Spleen (tissue), 11 donors: ENCODE measurements around the gene TRABD2B. TPM values are rescaled to one million over a fixed set of nuclear protein-coding genes. Genes with fewer than 3 reads are reported as not detected.

Experiments
- DNase-seq: peaks from one replicate; pipeline ENCODE4 v3.0.0-alpha.2; 2020
- H3K27ac ChIP-seq, 8 donors: fragments of 200-600 bp; sonication (generic) in 7 of 8; 1 replicate in 4 of 8; 2 replicates in 4 of 8; pipeline versions ENCODE4 v1.5.0 to v1.8.0; 2016 to 2021; ENCODE audit warnings: inconsistent platforms in 4 of 8, mild to moderate bottlenecking in 4 of 8, moderate library complexity in 1 of 8
- H3K27me3 ChIP-seq, 7 donors: fragments of 200-600 bp; sonication (generic) in 6 of 7; replicated peaks in 1 of 7; 1 replicate in 4 of 7; 2 replicates in 3 of 7; pipeline versions ENCODE4 v1.5.0 to v1.8.0; 2016 to 2021; ENCODE audit warnings: inconsistent platforms in 3 of 7, mild to moderate bottlenecking in 1 of 7
- H3K36me3 ChIP-seq, 6 donors: fragments of 200-600 bp; sonication (generic) in 5 of 6; 1 replicate in 4 of 6; 2 replicates in 2 of 6; pipeline versions ENCODE4 v1.5.0 to v1.8.0; 2016 to 2021; ENCODE audit warnings: inconsistent platforms in 2 of 6
- H3K4me1 ChIP-seq, 6 donors: fragments of 200-600 bp; sonication (generic) in 5 of 6; 1 replicate in 3 of 6; 2 replicates in 3 of 6; pipeline versions ENCODE4 v1.5.0 to v1.8.0; 2016 to 2021; ENCODE audit warnings: inconsistent platforms in 3 of 6
- H3K4me3 ChIP-seq, 8 donors: fragments of 200-600 bp; sonication (generic) in 7 of 8; 1 replicate in 4 of 8; 2 replicates in 4 of 8; pipeline versions ENCODE4 v1.5.0 to v1.8.0; 2016 to 2021; ENCODE audit warnings: inconsistent platforms in 4 of 8, mild to moderate bottlenecking in 4 of 8, moderate library complexity in 2 of 8
- H3K9me3 ChIP-seq, 8 donors: fragments of 200-600 bp; sonication (generic) in 7 of 8; 1 replicate in 4 of 8; 2 replicates in 4 of 8; pipeline versions ENCODE4 v1.5.0 to v1.8.0; 2016 to 2021; ENCODE audit warnings: inconsistent platforms in 4 of 8
- CTCF ChIP-seq, 11 experiments: fragments of 200-600 bp in 7 of 11; fragments of 450-650 bp in 4 of 11; sonication (generic) in 4 of 11; IDR thresholded peaks in 8 of 11; conservative IDR thresholded peaks in 3 of 11; 1 replicate in 7 of 11; 2 replicates in 4 of 11; pipeline versions ENCODE4 v1.4.0 to v1.8.0; 2016 to 2021; ENCODE audit warnings: antibody characterized with exemption in 11 of 11, inconsistent platforms in 4 of 11, mild to moderate bottlenecking in 1 of 11
- POLR2A ChIP-seq, 3 donors: fragments of 450-650 bp; IDR thresholded peaks; one replicate each; pipeline ENCODE4 v1.5.1; 2017; ENCODE audit warnings: antibody characterized with exemption in 3 of 3, mild to moderate bottlenecking in 1 of 3
- POLR2AphosphoS5 ChIP-seq, 3 donors: sonication (generic); formaldehyde crosslinking; IDR thresholded peaks; one replicate each; pipeline ENCODE4 v1.5.1; 2017; ENCODE audit warnings: antibody characterized with exemption in 3 of 3
- WGBS, 5 donors: extraction: QIAGEN DNeasy Blood & Tissue Kit in 3 of 5; methylation state at CpG; one replicate each; pipeline versions ENCODE4 v1.1.5 to v1.1.7; 2013 to 2018; 5-methylcytosine and 5-hydroxymethylcytosine counted together
- intact Hi-C: fragments of 100-400 bp; cut with DNase I; formaldehyde crosslinking; loops from one replicate; pipeline ENCODE4 v1.15.0; 2023; ENCODE audit warnings: low total_unique reads
- polyA plus RNA-seq, 3 donors: library from polyadenylated mRNA; stranded (reverse); fragments of 200-250 nt; gene quantifications; one replicate each; pipeline ENCODE4 v1.2.1, GENCODE V29; 2013
- total RNA-seq, 7 donors: library from RNA; depleted of rRNA in 3 of 7; stranded (reverse); fragments of >200 nt in 3 of 7; fragmentation: NEBNext Ultra II Directional in 4 of 7; extraction: Animal tissue kit (Norgen Biotek cat#: 25700) in 4 of 7; gene quantifications; one replicate each; pipeline versions ENCODE4 v1.1.0 to v1.2.1, GENCODE V29; 2016 to 2021
- donor health status: healthy with polysubstance abuse.
- donor health status: DM: no; HTN: no; CAD: no; lungs with moderate emphysema.
- donor health status: DM: no; HTN: no; CAD: no.
- donor health status: Bipolar disorder and iron deficiency.
- donor health status: healthy.
- donor health status: DM: no; HTN: no; CAD: no.
- donor health status: DM: yes; HTN: yes; CAD: no.

The TRABD2B gene
- total and polyA plus RNA-seq, 10 donors = 0.11 to 3.5 (median 0.64) TPM

DNA sequence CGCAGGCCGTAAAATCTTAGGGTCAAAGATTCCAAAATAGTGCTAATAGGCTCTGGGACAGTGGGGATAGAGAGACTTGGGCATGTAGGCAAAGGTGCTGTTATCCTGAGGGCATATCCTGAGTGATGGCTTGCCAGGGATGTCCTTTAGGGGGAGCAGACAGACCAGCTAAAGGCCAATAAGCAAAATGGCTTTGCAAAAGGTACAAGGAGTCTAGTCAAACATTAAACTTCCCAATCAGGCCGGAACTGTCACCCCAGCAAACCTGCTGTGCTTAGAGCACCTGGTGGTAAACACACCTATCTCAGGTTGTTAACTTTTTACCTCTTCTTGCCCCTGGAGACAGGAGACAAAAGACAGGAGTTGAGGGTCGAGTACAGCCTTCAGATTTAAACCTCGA lies 49.1 kb downstream of the TRABD2B start:
- Histone ChIP-seq H3K27me3 (no peaks in the 10 kb centered on the region), H3K27ac (no peak overlapping the region), H3K4me3 (no peak overlapping the region), H3K9me3 (no peaks in the 10 kb centered on the region), H3K36me3 (no peaks in the 10 kb centered on the region), H3K4me1 (no peaks in the 10 kb centered on the region)
- intact Hi-C loops = no loop called here
- 78 to 90% (median 82%) methylated on average over 5 of the region's 5 CpGs for WGBS, 5 donors
- DNase-seq = no peak
- TF ChIP-seq CTCF (IDR thresholded peaks at IDR 0.05 in 8 of 11, conservative IDR thresholded peaks at IDR 0.05 in 3 of 11) (no peak), POLR2AphosphoS5 (IDR thresholded peaks at IDR 0.05) (no peak)

- intact Hi-C loops = no loop called here
- Histone ChIP-seq H3K4me3 (no peak overlapping the region), H3K4me1 (no peaks in the 10 kb centered on the region), H3K27me3 (peaks cover 0 to 6% (median 0%) of the 10 kb centered on the region in 7 donors), H3K27ac (no peak overlapping the region), H3K9me3 (no peaks in the 10 kb centered on the region), H3K36me3 (no peaks in the 10 kb centered on the region)
- DNase-seq = no peak
- TF ChIP-seq POLR2AphosphoS5 (IDR thresholded peaks at IDR 0.05) = no peak
- no peak for TF ChIP-seq CTCF (IDR thresholded peaks at IDR 0.05 in 8 of 11, conservative IDR thresholded peaks at IDR 0.05 in 3 of 11)
- no peak for TF ChIP-seq POLR2A (IDR thresholded peaks at IDR 0.05)
- WGBS, 5 donors = 84 to 94% (median 90%) methylated on average over 6 of the region's 6 CpGs
These were observed 49.7 kb downstream of the TRABD2B start for GRCh38 chr1:47947531-47947930.

GRCh38 chr1:47944561-47944960 lies 52.6 kb downstream of the TRABD2B start:
- H3K4me3 ChIP-seq = no peak overlapping the region
- no peaks in the 10 kb centered on the region for H3K9me3 ChIP-seq
- no peak for DNase-seq
- no peak overlapping the region for H3K27ac ChIP-seq
- H3K27me3 ChIP-seq = peaks cover 0 to 12% (median 0%) of the 10 kb centered on the region in 7 donors
- no peak for TF ChIP-seq CTCF (IDR thresholded peaks at IDR 0.05 in 8 of 11, conservative IDR thresholded peaks at IDR 0.05 in 3 of 11)
- no peak for TF ChIP-seq POLR2AphosphoS5 (IDR thresholded peaks at IDR 0.05)
- no peak for TF ChIP-seq POLR2A (IDR thresholded peaks at IDR 0.05)
- intact Hi-C loops = no loop called here
- H3K4me1 ChIP-seq = no peaks in the 10 kb centered on the region
- H3K36me3 ChIP-seq = no peaks in the 10 kb centered on the region
- WGBS, 5 donors = 67 to 83% (median 72%) methylated on average over 4 of the region's 4 CpGs

- DNase-seq = no peak
- no peak overlapping the region for H3K4me3 ChIP-seq
- TF ChIP-seq CTCF (IDR thresholded peaks at IDR 0.05 in 8 of 11, conservative IDR thresholded peaks at IDR 0.05 in 3 of 11) (no peak), POLR2AphosphoS5 (IDR thresholded peaks at IDR 0.05) (no peak), POLR2A (IDR thresholded peaks at IDR 0.05) (no peak)
- WGBS, 5 donors = 59 to 87% (median 70%) methylated on average over 3 of the region's 3 CpGs
- no peaks in the 10 kb centered on the region for H3K9me3 ChIP-seq
- intact Hi-C loops = no loop called here
- no peak overlapping the region for H3K27ac ChIP-seq
- H3K4me1 ChIP-seq = no peaks in the 10 kb centered on the region
- peaks cover 0 to 12% (median 0%) of the 10 kb centered on the region in 7 donors for H3K27me3 ChIP-seq
- no peaks in the 10 kb centered on the region for H3K36me3 ChIP-seq
These were observed 55.0 kb downstream of the TRABD2B start for GRCh38 chr1:47942240-47942629.
